Choroid plexus epithelial cell (primary cell): ENCODE measurements around the gene YIPF3.

ENCODE experiments used
- DNase-seq: peaks from one replicate; pipeline ENCODE4 v3.0.0-alpha.2; 2010; ENCODE audit warnings: low read depth
- H3K4me3 ChIP-seq: 2 replicates; pipeline ENCODE4 v1.5.1; 2011; ENCODE audit warnings: low read depth, mild to moderate bottlenecking, control low read depth, low read length, moderate library complexity
- CTCF ChIP-seq: conservative IDR thresholded peaks from 2 replicates; pipeline ENCODE4 v1.5.1; 2011; ENCODE audit warnings: low read depth, mild to moderate bottlenecking, control low read depth, inconsistent platforms, low read length, moderate library complexity

YIPF3 gene

GRCh38 chr6:43478008-43478372, 38.7 kb downstream of the YIPF3 start:
- no peak for DNase-seq
- peak overlapping the region; percentile 74 for H3K4me3 ChIP-seq
- TF ChIP-seq CTCF, result no peak

GRCh38 chr6:43477235-43478007, 39.3 kb downstream of the YIPF3 start, which contains the start of gene TJAP1:
TJAP1 (plus strand) TSS chr6:43477570; CDS start chr6:43499002, 21,432 bp downstream.
- H3K4me3 ChIP-seq, result peak within 1 kb of the TSS; percentile 74
- TF ChIP-seq CTCF, result no peak
- DNase-seq, result peak; percentile 82

- no peak for DNase-seq
- TF ChIP-seq CTCF, result no peak
- peak overlapping the region; percentile 74 for H3K4me3 ChIP-seq
Observed at GRCh38 chr6:43476746-43477145, 40.0 kb downstream of the YIPF3 start.

GRCh38 chr6:43475516-43475915, 41.2 kb downstream of the YIPF3 start:
- no peak for DNase-seq
- no peak overlapping the region for H3K4me3 ChIP-seq
- no peak for TF ChIP-seq CTCF

- no peak for DNase-seq
- no peak overlapping the region for H3K4me3 ChIP-seq
- no peak for TF ChIP-seq CTCF
Observed at GRCh38 chr6:43472515-43472914, 44.2 kb downstream of the YIPF3 start.

GRCh38 chr6:43471399-43471798, 45.3 kb downstream of the YIPF3 start:
- TF ChIP-seq CTCF, result no peak
- H3K4me3 ChIP-seq, result no peak overlapping the region

GRCh38 chr6:43469947-43470346, 46.8 kb downstream of the YIPF3 start:
- no peak overlapping the region for H3K4me3 ChIP-seq
- DNase-seq, result no peak
- no peak for TF ChIP-seq CTCF

More at GRCh38 chr6:43471399-43471798, 45.3 kb downstream of the YIPF3 start:
- DNase-seq, result no peak
